Measurements from ENCODE around the gene PDLIM5. TPM values are rescaled to one million over a fixed set of nuclear protein-coding genes. Genes with fewer than 3 reads are reported as not detected.

PDLIM5 gene
- total RNA-seq, 1 experiment from 2014 or later, result 58.0 TPM

DNA sequence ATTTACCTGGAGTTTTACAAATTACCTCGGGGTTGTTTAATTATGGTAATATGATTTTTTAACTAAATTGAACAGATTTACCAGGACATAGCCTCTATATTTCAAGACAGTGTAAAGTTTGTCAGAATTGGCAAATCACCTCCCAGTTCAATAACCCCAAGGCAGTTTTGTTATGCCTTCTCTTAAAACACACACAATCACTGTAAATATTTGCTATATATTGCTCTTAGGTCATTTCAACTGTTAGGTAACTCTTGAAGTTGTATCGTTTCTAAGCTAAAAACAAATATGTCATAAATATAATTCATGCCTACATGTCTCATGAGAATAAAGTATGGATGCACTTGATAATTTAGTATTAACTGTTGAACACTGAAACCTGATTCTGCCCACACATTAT, 24.1 kb downstream of the PDLIM5 start:
- Histone ChIP-seq H3K79me1 (ENCODE audit: insufficient read depth, low read depth, low read length, poor library complexity, severe bottlenecking) (no peaks in the 10 kb centered on the region), H3K4ac (ENCODE audit: low read depth, low read length) (no peak overlapping the region), H3K56ac (ENCODE audit: insufficient read length, low read depth, low read length) (no peak overlapping the region), H4K20me1 (ENCODE audit: control insufficient read depth, insufficient read depth, insufficient read length) (no peaks in the 10 kb centered on the region), H2BK20ac (ENCODE audit: low read depth, low read length, poor library complexity, severe bottlenecking) (no peak overlapping the region), H3K4me2 (ENCODE audit: insufficient read depth, insufficient read length, low read length) (no peak overlapping the region), H3K14ac (ENCODE audit: insufficient read depth, low read length) (no peak overlapping the region), H3K23ac (ENCODE audit: insufficient read length, low read depth, low read length) (no peak overlapping the region), H4K5ac (ENCODE audit: insufficient read length, low read depth, low read length) (no peak overlapping the region), H3K9ac (ENCODE audit: extremely low read depth, insufficient read length, low read length) (no peak overlapping the region), H2AK5ac (ENCODE audit: insufficient read length, low read length) (no peak overlapping the region), H2BK12ac (ENCODE audit: insufficient read length, low read depth, low read length) (no peak overlapping the region), H2BK120ac (ENCODE audit: low read depth, low read length, poor library complexity, severe bottlenecking) (no peak overlapping the region), H2AFZ (ENCODE audit: low read length) (no peak overlapping the region), H3K27me3 (ENCODE audit: insufficient read depth, low read length) (no peaks in the 10 kb centered on the region), H3K18ac (ENCODE audit: insufficient read length, low read depth, low read length) (no peak overlapping the region), H3T11ph (ENCODE audit: low read length) (no peak overlapping the region), H3K79me2 (ENCODE audit: insufficient read depth, low read length) (no peaks in the 10 kb centered on the region; the same call in 1 of the 2 replicates), H3K27ac (ENCODE audit: insufficient read length, low read depth, low read length) (no peak overlapping the region), H3K4me1 (ENCODE audit: insufficient read depth, low read length) (no peaks in the 10 kb centered on the region; the same call in 1 of the 2 replicates), H4K91ac (ENCODE audit: insufficient read length, low read depth, low read length) (no peak overlapping the region), H2BK15ac (ENCODE audit: low read depth, low read length) (no peak overlapping the region), H2BK5ac (ENCODE audit: insufficient read length, low read length) (no peak overlapping the region), H4K8ac (replicated peaks; ENCODE audit: insufficient read length, low read depth, low read length) (no peak overlapping the region), H3K23me2 (ENCODE audit: insufficient read length, low read depth, low read length, poor library complexity, severe bottlenecking) (no peaks in the 10 kb centered on the region), H3K9me3 (ENCODE audit: control insufficient read depth, low read depth, low read length) (no peaks in the 10 kb centered on the region)
- H3K9me3 Mint-ChIP-seq, result peaks cover 2% of the 10 kb centered on the region in 2 experiments
- no peak for DNase-seq
- no CpG with 5 or more reads among the region's 2 CpGs for WGBS (ENCODE audit: extremely low coverage, insufficient read length, low lambda C conversion rate)
- no peak overlapping the region for H3K27ac Mint-ChIP-seq
- TF ChIP-seq, protein P1, sequence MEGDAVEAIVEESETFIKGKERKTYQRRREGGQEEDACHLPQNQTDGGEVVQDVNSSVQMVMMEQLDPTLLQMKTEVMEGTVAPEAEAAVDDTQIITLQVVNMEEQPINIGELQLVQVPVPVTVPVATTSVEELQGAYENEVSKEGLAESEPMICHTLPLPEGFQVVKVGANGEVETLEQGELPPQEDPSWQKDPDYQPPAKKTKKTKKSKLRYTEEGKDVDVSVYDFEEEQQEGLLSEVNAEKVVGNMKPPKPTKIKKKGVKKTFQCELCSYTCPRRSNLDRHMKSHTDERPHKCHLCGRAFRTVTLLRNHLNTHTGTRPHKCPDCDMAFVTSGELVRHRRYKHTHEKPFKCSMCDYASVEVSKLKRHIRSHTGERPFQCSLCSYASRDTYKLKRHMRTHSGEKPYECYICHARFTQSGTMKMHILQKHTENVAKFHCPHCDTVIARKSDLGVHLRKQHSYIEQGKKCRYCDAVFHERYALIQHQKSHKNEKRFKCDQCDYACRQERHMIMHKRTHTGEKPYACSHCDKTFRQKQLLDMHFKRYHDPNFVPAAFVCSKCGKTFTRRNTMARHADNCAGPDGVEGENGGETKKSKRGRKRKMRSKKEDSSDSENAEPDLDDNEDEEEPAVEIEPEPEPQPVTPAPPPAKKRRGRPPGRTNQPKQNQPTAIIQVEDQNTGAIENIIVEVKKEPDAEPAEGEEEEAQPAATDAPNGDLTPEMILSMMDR (conservative IDR thresholded peaks at IDR 0.05), result no peak
- peaks cover 2% of the 10 kb centered on the region in 3 experiments; a peak in 6 of 7 replicates for H3K36me3 Mint-ChIP-seq (ENCODE audit: insufficient read depth in 1 of 3, low read depth in 3 of 3)
- H3K4me1 Mint-ChIP-seq, result peaks cover 32 to 44% of the 10 kb centered on the region in 2 experiments
- no peaks in the 10 kb centered on the region for H3K27me3 Mint-ChIP-seq (ENCODE audit: low read depth)
- no peak overlapping the region for H3K4me3 Mint-ChIP-seq

Data from H9 (cell line).